GM18520 (cell line): ENCODE measurements around the gene SF3B3.

Experiments used
- ATAC-seq: cut with Tn5 transposase; IDR thresholded peaks from one replicate; pipeline ENCODE4 v1.9.1; 2021; ENCODE audit not compliant: unreplicated experiment

SF3B3 gene

GRCh38 chr16:70561623-70562022, 38.0 kb downstream of the SF3B3 start:
- no peak for ATAC-seq

- no peak for ATAC-seq
Observed at GRCh38 chr16:70563636-70564035, 40.0 kb downstream of the SF3B3 start.

- ATAC-seq = no peak
Observed at GRCh38 chr16:70565053-70565452, 41.4 kb downstream of the SF3B3 start.

GRCh38 chr16:70568601-70569237, 45.1 kb downstream of the SF3B3 start:
- ATAC-seq = no peak

- ATAC-seq = no peak
Observed at GRCh38 chr16:70569752-70570151, 46.1 kb downstream of the SF3B3 start.

- no peak for ATAC-seq
Observed at GRCh38 chr16:70570967-70571570, 47.5 kb downstream of the SF3B3 start.

- ATAC-seq = no peak
Observed at GRCh38 chr16:70571623-70572022, 48.0 kb downstream of the SF3B3 start.

- ATAC-seq = no peak
Observed at GRCh38 chr16:70572050-70572925, 48.7 kb downstream of the SF3B3 start.

- ATAC-seq = no peak
Observed at GRCh38 chr16:70572926-70573270, 49.3 kb downstream of the SF3B3 start.

- ATAC-seq = no peak
Observed at GRCh38 chr16:70573451-70574121, 50.0 kb downstream of the SF3B3 start.

- no peak for ATAC-seq
Observed at GRCh38 chr16:70574595-70575271, 51.1 kb downstream of the SF3B3 start.

GRCh38 chr16:70575376-70575775, 51.8 kb downstream of the SF3B3 start:
- no peak for ATAC-seq

GRCh38 chr16:70576431-70577255, 53.0 kb downstream of the SF3B3 start:
- peak; percentile 76 for ATAC-seq

GRCh38 chr16:70577256-70577698, 53.7 kb downstream of the SF3B3 start:
- ATAC-seq = no peak

- ATAC-seq = no peak
Observed at GRCh38 chr16:70578035-70578434, 54.4 kb downstream of the SF3B3 start.

- no peak for ATAC-seq
Observed at GRCh38 chr16:70579248-70579647, 55.6 kb downstream of the SF3B3 start.

- ATAC-seq = no peak
Observed at GRCh38 chr16:70579648-70580630, 56.3 kb downstream of the SF3B3 start.

- ATAC-seq = no peak
Observed at GRCh38 chr16:70582280-70582978, 58.8 kb downstream of the SF3B3 start.
